ENCODE data around the gene PPP1R37. TPM values are rescaled to one million over a fixed set of nuclear protein-coding genes. Genes with fewer than 3 reads are reported as not detected.

Gene PPP1R37
- total and polyA plus RNA-seq, 2 of the 13 experiments (the other 11 are each of a cell fraction or from before 2014, with no cell fraction given): 9.0 to 14.3 TPM

DNA sequence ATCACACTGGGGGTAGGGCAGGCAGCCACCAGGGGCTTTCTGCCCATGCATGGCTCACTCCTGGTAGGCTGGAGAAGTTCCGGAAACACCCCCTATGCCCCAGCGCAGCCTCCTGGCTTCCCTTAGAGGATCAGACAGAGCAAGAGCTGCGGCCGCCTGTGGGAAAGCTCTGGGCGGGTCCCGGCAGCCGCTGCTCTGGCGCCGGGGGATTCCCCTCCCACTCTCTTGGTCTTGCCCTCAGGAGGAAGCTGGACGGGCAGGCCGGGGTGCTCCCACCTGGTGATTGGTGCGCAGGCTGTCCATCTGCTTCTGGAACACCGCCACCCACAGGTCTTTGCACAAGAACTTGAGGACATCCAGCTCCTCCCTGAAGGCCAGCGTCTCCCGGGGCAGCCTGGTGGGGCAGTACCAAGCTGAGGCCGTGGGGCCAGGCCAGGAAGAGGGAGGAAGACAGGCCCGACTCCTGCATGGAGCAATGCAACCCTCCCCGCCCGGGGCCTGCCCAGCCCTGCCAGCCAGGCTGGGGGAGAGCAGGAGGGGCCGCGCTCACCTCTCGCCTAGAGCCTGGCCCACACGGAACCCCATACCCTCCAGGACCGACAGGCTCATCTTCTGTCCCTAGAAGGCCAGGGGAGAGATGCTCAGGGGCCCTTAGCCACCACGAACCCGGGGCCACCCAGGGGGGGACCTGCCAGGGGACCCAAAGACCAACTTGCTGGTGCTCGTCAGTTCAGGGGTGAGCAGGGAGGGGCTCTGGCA is 71.8 kb downstream of the PPP1R37 start (continued):
- TF ChIP-seq, protein P1, sequence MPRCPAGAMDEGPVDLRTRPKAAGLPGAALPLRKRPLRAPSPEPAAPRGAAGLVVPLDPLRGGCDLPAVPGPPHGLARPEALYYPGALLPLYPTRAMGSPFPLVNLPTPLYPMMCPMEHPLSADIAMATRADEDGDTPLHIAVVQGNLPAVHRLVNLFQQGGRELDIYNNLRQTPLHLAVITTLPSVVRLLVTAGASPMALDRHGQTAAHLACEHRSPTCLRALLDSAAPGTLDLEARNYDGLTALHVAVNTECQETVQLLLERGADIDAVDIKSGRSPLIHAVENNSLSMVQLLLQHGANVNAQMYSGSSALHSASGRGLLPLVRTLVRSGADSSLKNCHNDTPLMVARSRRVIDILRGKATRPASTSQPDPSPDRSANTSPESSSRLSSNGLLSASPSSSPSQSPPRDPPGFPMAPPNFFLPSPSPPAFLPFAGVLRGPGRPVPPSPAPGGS (CRISPR knock-in tag; IDR thresholded peaks at IDR 0.05): no peak
- TF ChIP-seq SP2 (CRISPR knock-in tag; IDR thresholded peaks at IDR 0.05) (peak; percentile 70), SRSF9 (IDR thresholded peaks at IDR 0.05; ENCODE audit: borderline replicate concordance, insufficient read depth, low read depth, low read length, poor library complexity, severe bottlenecking) (no peak), MED13 (CRISPR knock-in tag; IDR thresholded peaks at IDR 0.05) (no peak), ELF1 (CRISPR knock-in tag; IDR thresholded peaks at IDR 0.05) (no peak), MEIS2 (CRISPR knock-in tag; IDR thresholded peaks at IDR 0.05) (no peak), ELF3 (CRISPR knock-in tag; IDR thresholded peaks at IDR 0.05) (peak; percentile 15; the same call in 1 of the 2 replicates), ETV5 (CRISPR knock-in tag; IDR thresholded peaks at IDR 0.05; ENCODE audit: borderline replicate concordance) (peak; percentile 8; the same call in 1 of the 2 replicates), RELA (CRISPR knock-in tag; IDR thresholded peaks at IDR 0.05) (no peak), SSRP1 (CRISPR knock-in tag; IDR thresholded peaks at IDR 0.05) (no peak), U2AF2 (IDR thresholded peaks at IDR 0.05; ENCODE audit: low read depth, low read length) (no peak), ZNF430 (CRISPR knock-in tag; IDR thresholded peaks at IDR 0.05) (no peak), IRX3 (CRISPR knock-in tag; IDR thresholded peaks at IDR 0.05; ENCODE audit: borderline replicate concordance, low read depth) (no peak), FOXK1 (CRISPR knock-in tag; IDR thresholded peaks at IDR 0.05; ENCODE audit: borderline replicate concordance, low read depth) (no peak), CC2D1A (CRISPR knock-in tag; IDR thresholded peaks at IDR 0.05) (no peak), ZC3H13 (CRISPR knock-in tag; IDR thresholded peaks at IDR 0.05) (no peak), HOXA7 (CRISPR knock-in tag; IDR thresholded peaks at IDR 0.05) (no peak)
- TF ChIP-seq, protein P2, sequence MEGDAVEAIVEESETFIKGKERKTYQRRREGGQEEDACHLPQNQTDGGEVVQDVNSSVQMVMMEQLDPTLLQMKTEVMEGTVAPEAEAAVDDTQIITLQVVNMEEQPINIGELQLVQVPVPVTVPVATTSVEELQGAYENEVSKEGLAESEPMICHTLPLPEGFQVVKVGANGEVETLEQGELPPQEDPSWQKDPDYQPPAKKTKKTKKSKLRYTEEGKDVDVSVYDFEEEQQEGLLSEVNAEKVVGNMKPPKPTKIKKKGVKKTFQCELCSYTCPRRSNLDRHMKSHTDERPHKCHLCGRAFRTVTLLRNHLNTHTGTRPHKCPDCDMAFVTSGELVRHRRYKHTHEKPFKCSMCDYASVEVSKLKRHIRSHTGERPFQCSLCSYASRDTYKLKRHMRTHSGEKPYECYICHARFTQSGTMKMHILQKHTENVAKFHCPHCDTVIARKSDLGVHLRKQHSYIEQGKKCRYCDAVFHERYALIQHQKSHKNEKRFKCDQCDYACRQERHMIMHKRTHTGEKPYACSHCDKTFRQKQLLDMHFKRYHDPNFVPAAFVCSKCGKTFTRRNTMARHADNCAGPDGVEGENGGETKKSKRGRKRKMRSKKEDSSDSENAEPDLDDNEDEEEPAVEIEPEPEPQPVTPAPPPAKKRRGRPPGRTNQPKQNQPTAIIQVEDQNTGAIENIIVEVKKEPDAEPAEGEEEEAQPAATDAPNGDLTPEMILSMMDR (CRISPR knock-in tag; IDR thresholded peaks at IDR 0.05): peak; percentile 38
- TF ChIP-seq, protein P3, sequence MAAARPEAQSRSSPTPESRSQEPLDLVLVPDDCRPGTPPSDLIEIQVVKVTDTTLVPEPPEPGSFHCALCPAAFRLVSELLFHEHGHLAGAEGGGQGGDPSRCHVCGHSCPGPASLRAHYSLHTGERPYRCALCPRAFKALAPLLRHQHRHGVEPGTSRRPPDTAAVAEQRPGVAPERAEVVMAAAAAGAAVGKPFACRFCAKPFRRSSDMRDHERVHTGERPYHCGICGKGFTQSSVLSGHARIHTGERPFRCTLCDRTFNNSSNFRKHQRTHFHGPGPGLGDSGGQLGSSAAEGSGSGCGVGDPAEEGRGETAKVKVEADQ (CRISPR knock-in tag; IDR thresholded peaks at IDR 0.05; ENCODE audit: borderline replicate concordance): no peak
- TF ChIP-seq, protein P4, sequence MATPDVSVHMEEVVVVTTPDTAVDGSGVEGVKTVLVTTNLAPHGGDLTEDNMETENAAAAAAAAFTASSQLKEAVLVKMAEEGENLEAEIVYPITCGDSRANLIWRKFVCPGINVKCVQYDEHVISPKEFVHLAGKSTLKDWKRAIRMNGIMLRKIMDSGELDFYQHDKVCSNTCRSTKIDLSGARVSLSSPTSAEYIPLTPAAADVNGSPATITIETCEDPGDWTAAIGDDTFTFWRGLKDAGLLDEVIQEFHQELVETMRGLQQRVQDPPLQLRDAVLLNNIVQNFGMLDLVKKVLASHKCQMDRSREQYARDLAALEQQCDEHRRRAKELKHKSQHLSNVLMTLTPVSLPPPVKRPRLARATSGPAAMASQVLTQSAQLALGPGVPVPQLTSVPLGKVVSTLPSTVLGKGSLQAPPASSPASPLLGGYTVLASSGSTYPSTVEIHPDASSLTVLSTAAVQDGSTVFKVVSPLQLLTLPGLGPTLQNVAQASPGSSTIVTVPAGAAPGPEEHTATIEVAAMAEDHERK (CRISPR knock-in tag; IDR thresholded peaks at IDR 0.05; ENCODE audit: low read depth): no peak
- TF ChIP-seq, protein P5, sequence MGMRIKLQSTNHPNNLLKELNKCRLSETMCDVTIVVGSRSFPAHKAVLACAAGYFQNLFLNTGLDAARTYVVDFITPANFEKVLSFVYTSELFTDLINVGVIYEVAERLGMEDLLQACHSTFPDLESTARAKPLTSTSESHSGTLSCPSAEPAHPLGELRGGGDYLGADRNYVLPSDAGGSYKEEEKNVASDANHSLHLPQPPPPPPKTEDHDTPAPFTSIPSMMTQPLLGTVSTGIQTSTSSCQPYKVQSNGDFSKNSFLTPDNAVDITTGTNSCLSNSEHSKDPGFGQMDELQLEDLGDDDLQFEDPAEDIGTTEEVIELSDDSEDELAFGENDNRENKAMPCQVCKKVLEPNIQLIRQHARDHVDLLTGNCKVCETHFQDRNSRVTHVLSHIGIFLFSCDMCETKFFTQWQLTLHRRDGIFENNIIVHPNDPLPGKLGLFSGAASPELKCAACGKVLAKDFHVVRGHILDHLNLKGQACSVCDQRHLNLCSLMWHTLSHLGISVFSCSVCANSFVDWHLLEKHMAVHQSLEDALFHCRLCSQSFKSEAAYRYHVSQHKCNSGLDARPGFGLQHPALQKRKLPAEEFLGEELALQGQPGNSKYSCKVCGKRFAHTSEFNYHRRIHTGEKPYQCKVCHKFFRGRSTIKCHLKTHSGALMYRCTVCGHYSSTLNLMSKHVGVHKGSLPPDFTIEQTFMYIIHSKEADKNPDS (CRISPR knock-in tag; IDR thresholded peaks at IDR 0.05): no peak
- TF ChIP-seq, protein P6, sequence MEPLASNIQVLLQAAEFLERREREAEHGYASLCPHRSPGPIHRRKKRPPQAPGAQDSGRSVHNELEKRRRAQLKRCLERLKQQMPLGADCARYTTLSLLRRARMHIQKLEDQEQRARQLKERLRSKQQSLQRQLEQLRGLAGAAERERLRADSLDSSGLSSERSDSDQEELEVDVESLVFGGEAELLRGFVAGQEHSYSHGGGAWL (CRISPR knock-in tag; IDR thresholded peaks at IDR 0.05): 0 out of 2 replicates have a peak, but pooled peaks have one; percentile 28

Measured in HepG2 (cell line).